HEK293 (cell line): ENCODE results near the gene STON2.

ENCODE experiments used
- REPIN1 ChIP-seq: fragments of 450-650 bp; formaldehyde crosslinking; IDR thresholded peaks from 2 replicates; pipeline ENCODE4 v1.5.1; 2017; ENCODE audit warnings: missing biosample characterization, missing genetic modification characterization, low read depth
- ZBTB17 ChIP-seq: fragments of 450-650 bp; formaldehyde crosslinking; IDR thresholded peaks from 2 replicates; pipeline ENCODE4 v1.5.1; 2016; ENCODE audit warnings: missing biosample characterization, missing genetic modification characterization
- TF ChIP-seq, protein P1 (sequence below): fragments of 450-650 bp; formaldehyde crosslinking; IDR thresholded peaks from 2 replicates; pipeline ENCODE4 v1.5.1; 2016; ENCODE audit warnings: missing biosample characterization, missing genetic modification characterization
- TF ChIP-seq, protein P2 (sequence below): fragments of 450-650 bp; formaldehyde crosslinking; IDR thresholded peaks from 2 replicates; pipeline ENCODE4 v1.5.1; 2016; ENCODE audit warnings: missing biosample characterization, missing genetic modification characterization
- TF ChIP-seq, protein P3 (sequence below): fragments of 450-650 bp; formaldehyde crosslinking; IDR thresholded peaks from 2 replicates; pipeline ENCODE4 v1.5.1; 2016; ENCODE audit warnings: missing biosample characterization, missing genetic modification characterization, low read depth

DNA sequence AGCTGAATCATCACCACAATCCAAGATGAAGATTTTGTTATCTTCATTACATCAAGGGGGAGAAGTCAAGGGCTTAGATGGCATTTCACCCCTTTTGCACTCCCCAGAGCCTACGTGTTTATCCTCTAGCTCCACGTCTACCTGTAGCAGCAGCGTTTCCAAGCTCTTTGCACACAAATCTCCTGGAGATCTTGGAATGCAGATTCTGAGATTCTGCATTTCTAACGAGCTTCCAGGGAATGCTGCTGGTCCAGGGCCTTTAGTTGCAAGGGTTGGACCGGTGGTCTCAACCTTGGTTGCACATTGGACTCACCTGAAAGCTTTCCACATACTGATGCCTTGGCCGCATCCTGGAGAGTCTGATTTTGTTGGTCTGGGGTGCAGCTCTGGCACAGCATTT, 49.5 kb upstream of the STON2 start:
- TF ChIP-seq, protein P1, sequence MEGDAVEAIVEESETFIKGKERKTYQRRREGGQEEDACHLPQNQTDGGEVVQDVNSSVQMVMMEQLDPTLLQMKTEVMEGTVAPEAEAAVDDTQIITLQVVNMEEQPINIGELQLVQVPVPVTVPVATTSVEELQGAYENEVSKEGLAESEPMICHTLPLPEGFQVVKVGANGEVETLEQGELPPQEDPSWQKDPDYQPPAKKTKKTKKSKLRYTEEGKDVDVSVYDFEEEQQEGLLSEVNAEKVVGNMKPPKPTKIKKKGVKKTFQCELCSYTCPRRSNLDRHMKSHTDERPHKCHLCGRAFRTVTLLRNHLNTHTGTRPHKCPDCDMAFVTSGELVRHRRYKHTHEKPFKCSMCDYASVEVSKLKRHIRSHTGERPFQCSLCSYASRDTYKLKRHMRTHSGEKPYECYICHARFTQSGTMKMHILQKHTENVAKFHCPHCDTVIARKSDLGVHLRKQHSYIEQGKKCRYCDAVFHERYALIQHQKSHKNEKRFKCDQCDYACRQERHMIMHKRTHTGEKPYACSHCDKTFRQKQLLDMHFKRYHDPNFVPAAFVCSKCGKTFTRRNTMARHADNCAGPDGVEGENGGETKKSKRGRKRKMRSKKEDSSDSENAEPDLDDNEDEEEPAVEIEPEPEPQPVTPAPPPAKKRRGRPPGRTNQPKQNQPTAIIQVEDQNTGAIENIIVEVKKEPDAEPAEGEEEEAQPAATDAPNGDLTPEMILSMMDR (tag by site-specific recombination) = no peak
- no peak for TF ChIP-seq ZBTB17 (tag by site-specific recombination)
- TF ChIP-seq, protein P2, sequence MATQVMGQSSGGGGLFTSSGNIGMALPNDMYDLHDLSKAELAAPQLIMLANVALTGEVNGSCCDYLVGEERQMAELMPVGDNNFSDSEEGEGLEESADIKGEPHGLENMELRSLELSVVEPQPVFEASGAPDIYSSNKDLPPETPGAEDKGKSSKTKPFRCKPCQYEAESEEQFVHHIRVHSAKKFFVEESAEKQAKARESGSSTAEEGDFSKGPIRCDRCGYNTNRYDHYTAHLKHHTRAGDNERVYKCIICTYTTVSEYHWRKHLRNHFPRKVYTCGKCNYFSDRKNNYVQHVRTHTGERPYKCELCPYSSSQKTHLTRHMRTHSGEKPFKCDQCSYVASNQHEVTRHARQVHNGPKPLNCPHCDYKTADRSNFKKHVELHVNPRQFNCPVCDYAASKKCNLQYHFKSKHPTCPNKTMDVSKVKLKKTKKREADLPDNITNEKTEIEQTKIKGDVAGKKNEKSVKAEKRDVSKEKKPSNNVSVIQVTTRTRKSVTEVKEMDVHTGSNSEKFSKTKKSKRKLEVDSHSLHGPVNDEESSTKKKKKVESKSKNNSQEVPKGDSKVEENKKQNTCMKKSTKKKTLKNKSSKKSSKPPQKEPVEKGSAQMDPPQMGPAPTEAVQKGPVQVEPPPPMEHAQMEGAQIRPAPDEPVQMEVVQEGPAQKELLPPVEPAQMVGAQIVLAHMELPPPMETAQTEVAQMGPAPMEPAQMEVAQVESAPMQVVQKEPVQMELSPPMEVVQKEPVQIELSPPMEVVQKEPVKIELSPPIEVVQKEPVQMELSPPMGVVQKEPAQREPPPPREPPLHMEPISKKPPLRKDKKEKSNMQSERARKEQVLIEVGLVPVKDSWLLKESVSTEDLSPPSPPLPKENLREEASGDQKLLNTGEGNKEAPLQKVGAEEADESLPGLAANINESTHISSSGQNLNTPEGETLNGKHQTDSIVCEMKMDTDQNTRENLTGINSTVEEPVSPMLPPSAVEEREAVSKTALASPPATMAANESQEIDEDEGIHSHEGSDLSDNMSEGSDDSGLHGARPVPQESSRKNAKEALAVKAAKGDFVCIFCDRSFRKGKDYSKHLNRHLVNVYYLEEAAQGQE = no peak
- TF ChIP-seq, protein P3, sequence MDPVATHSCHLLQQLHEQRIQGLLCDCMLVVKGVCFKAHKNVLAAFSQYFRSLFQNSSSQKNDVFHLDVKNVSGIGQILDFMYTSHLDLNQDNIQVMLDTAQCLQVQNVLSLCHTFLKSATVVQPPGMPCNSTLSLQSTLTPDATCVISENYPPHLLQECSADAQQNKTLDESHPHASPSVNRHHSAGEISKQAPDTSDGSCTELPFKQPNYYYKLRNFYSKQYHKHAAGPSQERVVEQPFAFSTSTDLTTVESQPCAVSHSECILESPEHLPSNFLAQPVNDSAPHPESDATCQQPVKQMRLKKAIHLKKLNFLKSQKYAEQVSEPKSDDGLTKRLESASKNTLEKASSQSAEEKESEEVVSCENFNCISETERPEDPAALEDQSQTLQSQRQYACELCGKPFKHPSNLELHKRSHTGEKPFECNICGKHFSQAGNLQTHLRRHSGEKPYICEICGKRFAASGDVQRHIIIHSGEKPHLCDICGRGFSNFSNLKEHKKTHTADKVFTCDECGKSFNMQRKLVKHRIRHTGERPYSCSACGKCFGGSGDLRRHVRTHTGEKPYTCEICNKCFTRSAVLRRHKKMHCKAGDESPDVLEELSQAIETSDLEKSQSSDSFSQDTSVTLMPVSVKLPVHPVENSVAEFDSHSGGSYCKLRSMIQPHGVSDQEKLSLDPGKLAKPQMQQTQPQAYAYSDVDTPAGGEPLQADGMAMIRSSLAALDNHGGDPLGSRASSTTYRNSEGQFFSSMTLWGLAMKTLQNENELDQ = no peak
- no peak for TF ChIP-seq REPIN1 (tag by site-specific recombination)
